Caco-2 (cell line): ENCODE measurements around the gene TJP3. TPM values are rescaled to one million over a fixed set of nuclear protein-coding genes. Genes with fewer than 3 reads are reported as not detected.

Experiments
- BruUV-seq: library from RNA; stranded (reverse); fragments of 400-500 nt; replicated peaks from 2 replicates; lab custom pipeline; 2021; lab: Mats Ljungman, UMichigan
- CTCF ChIA-PET: fragments of 300-600 bp; sonication (Branson Sonifier 250); formaldehyde crosslinking; loops from one replicate; lab custom pipeline; 2022; ENCODE audit warnings: antibody characterized with exemption; lab: Charles Lee
- POLR2A ChIA-PET: fragments of 300-600 bp; sonication (Branson Sonifier 250); formaldehyde crosslinking; loops from one replicate; lab custom pipeline; 2022; ENCODE audit warnings: antibody characterized with exemption; lab: Charles Lee
- DNase-seq, 2 experiments: peaks; one replicate each; pipeline versions ENCODE4 v3.0.0 to v3.0.0-alpha.2; 2020 to 2022
- H3K27me3 ChIP-seq: replicated peaks from 2 replicates; pipeline ENCODE4 v1.6.0; 2011; ENCODE audit warnings: low read length; ENCODE audit not compliant: control insufficient read depth, insufficient read depth
- H3K36me3 ChIP-seq: 2 replicates; pipeline ENCODE4 v1.5.1; 2011; ENCODE audit warnings: low read length; ENCODE audit not compliant: control insufficient read depth, insufficient read depth
- H3K4me1 ChIP-seq: fragments of 250-450 bp; sonication (Bioruptor Pico); 2 replicates; pipeline ENCODE4 v1.5.1; 2020; ENCODE audit warnings: mild to moderate bottlenecking
- H3K4me3 ChIP-seq: 2 replicates; pipeline ENCODE4 v1.5.1; 2011; ENCODE audit warnings: low read depth, mild to moderate bottlenecking, control low read depth, low read length
- H3K9me3 ChIP-seq: fragments of 250-450 bp; sonication (Bioruptor Pico); 2 replicates; pipeline ENCODE4 v1.5.1; 2020; ENCODE audit warnings: mild to moderate bottlenecking, moderate library complexity
- H3K27ac Mint-ChIP-seq: one replicate; pipeline ENCODE4 v1.8.0; 2022; ENCODE audit warnings: mixed read lengths; ENCODE audit not compliant: unreplicated experiment
- H3K27me3 Mint-ChIP-seq: one replicate; pipeline ENCODE4 v1.8.0; 2022; ENCODE audit warnings: mixed read lengths; ENCODE audit not compliant: insufficient read depth, unreplicated experiment
- H3K36me3 Mint-ChIP-seq: one replicate; pipeline ENCODE4 v1.8.0; 2022; ENCODE audit warnings: mild to moderate bottlenecking, mixed read lengths; ENCODE audit not compliant: insufficient read depth, unreplicated experiment
- H3K4me1 Mint-ChIP-seq: one replicate; pipeline ENCODE4 v1.8.0; 2022; ENCODE audit warnings: low read depth, mixed read lengths; ENCODE audit not compliant: unreplicated experiment
- H3K4me3 Mint-ChIP-seq: one replicate; pipeline ENCODE4 v1.8.0; 2022; ENCODE audit warnings: mild to moderate bottlenecking, moderate library complexity, mixed read lengths; ENCODE audit not compliant: unreplicated experiment
- H3K9me3 Mint-ChIP-seq: one replicate; pipeline ENCODE4 v1.8.0; 2022; ENCODE audit warnings: mixed read lengths; ENCODE audit not compliant: unreplicated experiment
- intact Hi-C: fragments of 100-400 bp; cut with micrococcal nuclease; formaldehyde crosslinking; loops from one replicate; pipeline ENCODE4 v1.10.0; 2022; ENCODE audit not compliant: unreplicated experiment
- total RNA-seq: library from RNA; stranded (reverse); gene quantifications from 2 replicates; pipeline ENCODE4 v1.2.3, GENCODE V29; 2022
- TF ChIP-seq, protein P1 (sequence below), 2 experiments: fragments of 200-600 bp in 1 of 2; IDR thresholded peaks; 1 replicate in 1 of 2; 2 replicates in 1 of 2; pipeline versions ENCODE4 v1.5.1 to v1.8.0; 2011 to 2022; ENCODE audit warnings: antibody characterized with exemption in 1 of 2, control low read depth in 1 of 2, inconsistent platforms in 1 of 2, low read depth in 1 of 2, low read length in 1 of 2, mild to moderate bottlenecking in 1 of 2, moderate library complexity in 1 of 2; ENCODE audit not compliant: insufficient read depth in 1 of 2, severe bottlenecking in 1 of 2, unreplicated experiment in 1 of 2

The TJP3 gene
- total RNA-seq, 1 experiment from 2014 or later, result 83.6 TPM

DNA sequence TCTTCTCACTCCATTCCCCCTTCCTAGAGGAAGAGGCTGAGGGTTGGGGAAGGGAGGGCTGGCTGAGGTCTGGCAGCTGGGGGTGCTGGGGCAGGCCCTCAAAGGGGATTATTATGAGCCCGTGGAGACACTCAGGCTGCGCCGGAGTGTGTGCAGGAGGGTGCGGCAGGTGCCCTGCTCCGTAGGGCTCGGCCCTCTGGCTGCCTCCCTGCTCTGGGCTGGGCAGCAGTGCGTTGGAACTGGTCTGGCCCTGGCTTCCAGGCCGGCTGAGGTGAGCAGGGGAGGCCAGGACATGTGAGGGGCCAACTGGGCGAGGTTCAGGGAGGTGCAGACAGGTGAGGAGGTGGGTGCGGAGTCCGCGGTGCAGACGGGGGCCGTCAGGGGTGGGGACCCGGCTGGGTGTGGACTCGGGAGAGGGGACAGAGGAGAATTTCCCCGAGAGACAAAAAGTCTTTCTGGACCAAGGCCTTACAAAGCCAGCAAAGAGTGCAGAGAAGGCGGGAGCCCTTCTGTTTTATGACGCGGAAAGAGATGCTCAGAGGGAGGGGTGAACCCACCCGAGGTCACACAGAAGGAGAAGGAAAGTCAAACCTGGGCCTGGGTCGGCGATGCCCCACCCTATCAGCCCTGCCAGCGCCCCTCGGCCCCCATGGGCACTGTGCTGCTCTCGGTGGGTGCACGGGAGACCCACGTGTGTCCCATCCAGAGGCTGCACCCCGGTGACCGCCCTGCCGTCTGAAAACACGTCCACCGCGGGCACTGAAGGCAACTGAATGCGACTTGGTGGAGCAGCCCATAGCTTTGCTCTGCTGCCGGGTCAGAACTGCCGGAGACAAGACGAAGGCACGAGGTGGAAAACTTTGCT, 38.9 kb upstream of the TJP3 start:
- no peaks in the 10 kb centered on the region for H3K27me3 ChIP-seq
- H3K9me3 ChIP-seq, result no peaks in the 10 kb centered on the region
- Mint-ChIP-seq H3K4me3 (no peak overlapping the region), H3K36me3 (peaks cover 16% of the 10 kb centered on the region), H3K27me3 (no peaks in the 10 kb centered on the region), H3K4me1 (no peaks in the 10 kb centered on the region), H3K27ac (no peak overlapping the region), H3K9me3 (no peaks in the 10 kb centered on the region)
- TF ChIP-seq, protein P1, sequence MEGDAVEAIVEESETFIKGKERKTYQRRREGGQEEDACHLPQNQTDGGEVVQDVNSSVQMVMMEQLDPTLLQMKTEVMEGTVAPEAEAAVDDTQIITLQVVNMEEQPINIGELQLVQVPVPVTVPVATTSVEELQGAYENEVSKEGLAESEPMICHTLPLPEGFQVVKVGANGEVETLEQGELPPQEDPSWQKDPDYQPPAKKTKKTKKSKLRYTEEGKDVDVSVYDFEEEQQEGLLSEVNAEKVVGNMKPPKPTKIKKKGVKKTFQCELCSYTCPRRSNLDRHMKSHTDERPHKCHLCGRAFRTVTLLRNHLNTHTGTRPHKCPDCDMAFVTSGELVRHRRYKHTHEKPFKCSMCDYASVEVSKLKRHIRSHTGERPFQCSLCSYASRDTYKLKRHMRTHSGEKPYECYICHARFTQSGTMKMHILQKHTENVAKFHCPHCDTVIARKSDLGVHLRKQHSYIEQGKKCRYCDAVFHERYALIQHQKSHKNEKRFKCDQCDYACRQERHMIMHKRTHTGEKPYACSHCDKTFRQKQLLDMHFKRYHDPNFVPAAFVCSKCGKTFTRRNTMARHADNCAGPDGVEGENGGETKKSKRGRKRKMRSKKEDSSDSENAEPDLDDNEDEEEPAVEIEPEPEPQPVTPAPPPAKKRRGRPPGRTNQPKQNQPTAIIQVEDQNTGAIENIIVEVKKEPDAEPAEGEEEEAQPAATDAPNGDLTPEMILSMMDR (IDR thresholded peaks at IDR 0.05; ENCODE audit: insufficient read depth in 1 of 2, low read depth in 1 of 2, low read length in 1 of 2, severe bottlenecking in 1 of 2, unreplicated experiment in 1 of 2), result no peak
- H3K4me1 ChIP-seq, result peaks cover 11% of the 10 kb centered on the region
- ChIA-PET CTCF (interaction anchor here (1.3 kb wide), 1 partner anchor 93 kb away, joined by 4 read pairs; the partner anchor contains the start of gene MRPL54), POLR2A (no interaction called here)
- intact Hi-C loops, result loop anchor here (5.0 kb wide), 2 partner anchors 38 to 53 kb away; partner anchors contain the start of gene TJP3
- no TSS peak for BruUV-seq
- no peaks in the 10 kb centered on the region for H3K36me3 ChIP-seq
- no peak for DNase-seq
- no peak overlapping the region for H3K4me3 ChIP-seq

DNA sequence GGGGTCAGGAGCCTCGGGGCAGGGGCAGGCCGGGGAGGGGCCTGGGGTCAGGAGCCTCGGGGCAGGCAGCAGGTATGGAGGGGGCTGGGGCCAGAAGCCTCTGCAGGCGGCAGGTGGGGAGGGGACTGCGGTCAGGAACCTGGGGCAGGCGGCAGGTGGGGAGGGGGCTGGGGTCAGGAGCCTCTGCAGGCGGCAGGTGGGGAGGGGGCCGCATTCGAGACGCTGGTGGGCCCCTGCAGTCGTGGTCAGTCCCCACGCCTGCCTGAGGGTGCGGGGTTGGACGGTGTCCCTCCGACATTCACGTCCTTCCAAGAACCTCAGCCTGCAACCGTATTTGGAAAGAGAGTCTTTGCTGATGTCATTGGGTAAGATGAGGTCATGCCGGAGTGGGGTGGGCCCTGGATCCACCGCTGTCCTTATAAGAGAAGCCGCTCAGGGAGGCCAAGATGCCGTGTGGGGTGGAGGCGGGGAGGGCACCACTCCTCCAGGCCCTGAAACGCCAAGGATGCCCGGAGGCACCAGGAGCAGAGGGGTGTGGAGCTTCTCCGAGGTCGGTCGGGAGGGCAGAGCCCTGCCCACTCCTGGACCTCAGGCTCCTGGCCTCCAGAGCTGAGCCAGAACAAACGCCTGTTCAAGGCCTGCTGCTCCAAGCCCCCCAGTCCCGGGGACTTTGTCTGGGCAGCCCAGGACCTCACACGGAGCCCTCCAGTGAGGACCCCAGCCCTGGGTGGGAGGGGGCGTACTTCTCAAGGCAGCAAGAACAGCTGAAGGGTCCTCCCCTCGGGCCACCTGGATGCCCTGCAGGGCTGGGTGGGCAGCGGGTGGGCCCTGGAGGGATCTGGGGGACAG, 38.0 kb upstream of the TJP3 start:
- Histone ChIP-seq H3K4me3 (no peak overlapping the region), H3K9me3 (no peaks in the 10 kb centered on the region), H3K4me1 (peaks cover 11% of the 10 kb centered on the region), H3K36me3 (no peaks in the 10 kb centered on the region), H3K27me3 (no peaks in the 10 kb centered on the region)
- DNase-seq, result no peak
- H3K27ac Mint-ChIP-seq, result no peak overlapping the region
- no peaks in the 10 kb centered on the region for H3K27me3 Mint-ChIP-seq
- TF ChIP-seq, protein P1 (IDR thresholded peaks at IDR 0.05; ENCODE audit: insufficient read depth in 1 of 2, low read depth in 1 of 2, low read length in 1 of 2, severe bottlenecking in 1 of 2, unreplicated experiment in 1 of 2), result no peak
- ChIA-PET CTCF (no interaction called here), POLR2A (no interaction called here)
- H3K4me1 Mint-ChIP-seq, result no peaks in the 10 kb centered on the region
- peaks cover 19% of the 10 kb centered on the region for H3K36me3 Mint-ChIP-seq
- H3K4me3 Mint-ChIP-seq, result no peak overlapping the region
- intact Hi-C loops, result loop anchor here (5.0 kb wide), 2 partner anchors 37 to 52 kb away; partner anchors contain the start of gene TJP3
- BruUV-seq, result no TSS peak
- no peaks in the 10 kb centered on the region for H3K9me3 Mint-ChIP-seq
